Measurements from ENCODE around the gene WWC2. TPM values are rescaled to one million over a fixed set of nuclear protein-coding genes. Genes with fewer than 3 reads are reported as not detected.

WWC2 gene
- total RNA-seq, 1 experiment from 2014 or later, result 39.1 TPM

- Histone ChIP-seq H3K9me2 (ENCODE audit: insufficient read depth) (no peaks in the 10 kb centered on the region), H3K4me2 (ENCODE audit: low read length) (no peak overlapping the region), H3K27me3 (ENCODE audit: insufficient read depth, low read length) (no peaks in the 10 kb centered on the region), H3K79me2 (ENCODE audit: insufficient read depth, low read length) (peaks cover 69% of the 10 kb centered on the region), H3K4me1 (ENCODE audit: control insufficient read depth in 1 of 2, insufficient read depth in 2 of 2, low read length in 2 of 2) (peaks cover 20 to 30% of the 10 kb centered on the region in 2 experiments), H3K9me3 (ENCODE audit: control insufficient read depth in 1 of 2, insufficient read depth in 1 of 2, low read depth in 1 of 2, low read length in 2 of 2) (no peaks in the 10 kb centered on the region), H2AFZ (ENCODE audit: low read depth, low read length, poor library complexity, severe bottlenecking) (no peak overlapping the region), H3K27ac (ENCODE audit: low read depth, low read length) (no peak overlapping the region), H3K9ac (ENCODE audit: low read length) (no peak overlapping the region), H3K36me3 (ENCODE audit: control insufficient read depth in 1 of 2, insufficient read depth in 2 of 2, low read length in 2 of 2) (no peaks in the 10 kb centered on the region), H3K4me3 (replicated peaks in 1 of 2; ENCODE audit: low read depth in 1 of 2, low read length in 2 of 2) (no peak overlapping the region), H4K20me1 (ENCODE audit: insufficient read depth) (peaks cover 5% of the 10 kb centered on the region; the same call in 1 of the 2 replicates)
- CTCF ChIA-PET, result no interaction called here
- TF ChIP-seq POLR2A (IDR thresholded peaks at IDR 0.05; ENCODE audit: borderline replicate concordance, extremely low read depth, insufficient read depth, insufficient read length), result no peak
- TF ChIP-seq, protein P1, sequence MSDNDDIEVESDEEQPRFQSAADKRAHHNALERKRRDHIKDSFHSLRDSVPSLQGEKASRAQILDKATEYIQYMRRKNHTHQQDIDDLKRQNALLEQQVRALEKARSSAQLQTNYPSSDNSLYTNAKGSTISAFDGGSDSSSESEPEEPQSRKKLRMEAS (IDR thresholded peaks at IDR 0.05), result no peak
- no peak for TF ChIP-seq SP1 (IDR thresholded peaks at IDR 0.05; ENCODE audit: low read depth)
- TF ChIP-seq YY1 (IDR thresholded peaks at IDR 0.05; ENCODE audit: extremely low read depth, insufficient replicate concordance, low read depth, low read length), result no peak
- TF ChIP-seq CTCF (IDR thresholded peaks at IDR 0.05 in 2 of 3, conservative IDR thresholded peaks at IDR 0.05 in 1 of 3; ENCODE audit: borderline replicate concordance in 1 of 3, insufficient read depth in 1 of 3, low read depth in 2 of 3, low read length in 2 of 3), result no peak
- TF ChIP-seq CEBPB (IDR thresholded peaks at IDR 0.05; ENCODE audit: low read depth), result no peak
- TF ChIP-seq RAD21 (IDR thresholded peaks at IDR 0.05; ENCODE audit: low read depth), result no peak
- TF ChIP-seq SRF (IDR thresholded peaks at IDR 0.05; ENCODE audit: low read depth), result no peak
- no peak for TF ChIP-seq ZBTB33 (IDR thresholded peaks at IDR 0.05; ENCODE audit: extremely low read depth, insufficient replicate concordance, low read length)
- TF ChIP-seq ZFX (IDR thresholded peaks at IDR 0.05), result no peak
- no peak for TF ChIP-seq JUND (IDR thresholded peaks at IDR 0.05)
- TF ChIP-seq FOSL1 (IDR thresholded peaks at IDR 0.05; ENCODE audit: low read depth), result no peak
- no peak for TF ChIP-seq CBX3 (IDR thresholded peaks at IDR 0.05; ENCODE audit: low read depth)
- TF ChIP-seq EZH2phosphoT487 (IDR thresholded peaks at IDR 0.05; ENCODE audit: borderline replicate concordance), result no peak
- TF ChIP-seq TCF7L2 (IDR thresholded peaks at IDR 0.05; ENCODE audit: borderline replicate concordance, extremely low read depth, insufficient read depth, insufficient read length), result no peak
- TF ChIP-seq EGR1 (IDR thresholded peaks at IDR 0.05; ENCODE audit: low read depth), result no peak
- TF ChIP-seq, protein P2, sequence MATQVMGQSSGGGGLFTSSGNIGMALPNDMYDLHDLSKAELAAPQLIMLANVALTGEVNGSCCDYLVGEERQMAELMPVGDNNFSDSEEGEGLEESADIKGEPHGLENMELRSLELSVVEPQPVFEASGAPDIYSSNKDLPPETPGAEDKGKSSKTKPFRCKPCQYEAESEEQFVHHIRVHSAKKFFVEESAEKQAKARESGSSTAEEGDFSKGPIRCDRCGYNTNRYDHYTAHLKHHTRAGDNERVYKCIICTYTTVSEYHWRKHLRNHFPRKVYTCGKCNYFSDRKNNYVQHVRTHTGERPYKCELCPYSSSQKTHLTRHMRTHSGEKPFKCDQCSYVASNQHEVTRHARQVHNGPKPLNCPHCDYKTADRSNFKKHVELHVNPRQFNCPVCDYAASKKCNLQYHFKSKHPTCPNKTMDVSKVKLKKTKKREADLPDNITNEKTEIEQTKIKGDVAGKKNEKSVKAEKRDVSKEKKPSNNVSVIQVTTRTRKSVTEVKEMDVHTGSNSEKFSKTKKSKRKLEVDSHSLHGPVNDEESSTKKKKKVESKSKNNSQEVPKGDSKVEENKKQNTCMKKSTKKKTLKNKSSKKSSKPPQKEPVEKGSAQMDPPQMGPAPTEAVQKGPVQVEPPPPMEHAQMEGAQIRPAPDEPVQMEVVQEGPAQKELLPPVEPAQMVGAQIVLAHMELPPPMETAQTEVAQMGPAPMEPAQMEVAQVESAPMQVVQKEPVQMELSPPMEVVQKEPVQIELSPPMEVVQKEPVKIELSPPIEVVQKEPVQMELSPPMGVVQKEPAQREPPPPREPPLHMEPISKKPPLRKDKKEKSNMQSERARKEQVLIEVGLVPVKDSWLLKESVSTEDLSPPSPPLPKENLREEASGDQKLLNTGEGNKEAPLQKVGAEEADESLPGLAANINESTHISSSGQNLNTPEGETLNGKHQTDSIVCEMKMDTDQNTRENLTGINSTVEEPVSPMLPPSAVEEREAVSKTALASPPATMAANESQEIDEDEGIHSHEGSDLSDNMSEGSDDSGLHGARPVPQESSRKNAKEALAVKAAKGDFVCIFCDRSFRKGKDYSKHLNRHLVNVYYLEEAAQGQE (IDR thresholded peaks at IDR 0.05; ENCODE audit: low read depth), result no peak
- no peak for TF ChIP-seq SIN3A (IDR thresholded peaks at IDR 0.05; ENCODE audit: low read depth)
- no peak for TF ChIP-seq EZH2 (IDR thresholded peaks at IDR 0.05)
- no peak for TF ChIP-seq ELF1 (IDR thresholded peaks at IDR 0.05; ENCODE audit: borderline replicate concordance, low read depth)
- no TSS peak for BruUV-seq (replicated peaks)
- DNase-seq (ENCODE audit: low read depth, low spot score) (no peak), ATAC-seq (no peak)
- RAD21 ChIA-PET (ENCODE audit: low non-redundant PET in 1 of 2, low total read pairs in 2 of 2, uncharacterized antibody in 2 of 2, unreplicated experiment in 2 of 2), result no interaction called here
- intact Hi-C loops (cut with micrococcal nuclease), result no loop called here
- POLR2A ChIA-PET, result no interaction called here
Observed at GRCh38 chr4:183180096-183180495, 81.0 kb downstream of the WWC2 start.
